Liver (tissue), 3 donors: Measurements from ENCODE around the gene MDM4.

ENCODE experiments used
- EGR1 ChIP-seq, 2 donors: IDR thresholded peaks; 2 replicates each; pipeline ENCODE4 v1.6.1; 2016 to 2018; ENCODE audit warnings: antibody characterized with exemption in 2 of 2, low read depth in 2 of 2
- FOXA1 ChIP-seq: IDR thresholded peaks from 2 replicates; pipeline ENCODE4 v1.6.1; 2016; ENCODE audit warnings: antibody characterized with exemption
- GABPA ChIP-seq, 2 donors: IDR thresholded peaks in 1 of 2; conservative IDR thresholded peaks in 1 of 2; 2 replicates each; pipeline ENCODE4 v1.6.1; 2016; ENCODE audit warnings: antibody characterized with exemption in 2 of 2, mild to moderate bottlenecking in 1 of 2, moderate library complexity in 1 of 2
- HNF4G ChIP-seq: IDR thresholded peaks from 2 replicates; pipeline ENCODE4 v1.6.1; 2016; ENCODE audit warnings: antibody characterized with exemption
- JUND ChIP-seq, 2 donors: IDR thresholded peaks; 2 replicates each; pipeline ENCODE4 v1.6.1; 2016; ENCODE audit warnings: antibody characterized with exemption in 2 of 2
- RAD21 ChIP-seq, 2 donors: IDR thresholded peaks; 2 replicates each; pipeline ENCODE4 v1.6.1; 2016; ENCODE audit warnings: antibody characterized with exemption in 2 of 2, mild to moderate bottlenecking in 2 of 2
- SP1 ChIP-seq: IDR thresholded peaks from 2 replicates; pipeline ENCODE4 v1.6.1; 2018; ENCODE audit warnings: antibody characterized with exemption, mild to moderate bottlenecking
- TAF1 ChIP-seq: conservative IDR thresholded peaks from 2 replicates; pipeline ENCODE4 v1.6.1; 2016; ENCODE audit warnings: antibody characterized with exemption, mild to moderate bottlenecking
- YY1 ChIP-seq: IDR thresholded peaks from 2 replicates; pipeline ENCODE4 v1.6.1; 2016; ENCODE audit warnings: antibody characterized with exemption, mild to moderate bottlenecking
- TF ChIP-seq, protein P1 (sequence below): fragments of 150-350 bp; IDR thresholded peaks from 2 replicates; pipeline ENCODE4 v1.5.1; 2017; ENCODE audit warnings: improper control_type of control experiment, low read depth, low read length; ENCODE audit not compliant: missing input control
- TF ChIP-seq, protein P2 (sequence below): IDR thresholded peaks from 2 replicates; pipeline ENCODE4 v1.6.1; 2016; ENCODE audit warnings: antibody characterized with exemption
- TF ChIP-seq, protein P3 (sequence below): IDR thresholded peaks from 2 replicates; pipeline ENCODE4 v1.6.1; 2016; ENCODE audit warnings: antibody characterized with exemption
- TF ChIP-seq, protein P4 (sequence below): IDR thresholded peaks from 2 replicates; pipeline ENCODE4 v1.6.1; 2016; ENCODE audit warnings: antibody characterized with exemption, mild to moderate bottlenecking
- donor health status: healthy.
- donor health status: healthy.

DNA sequence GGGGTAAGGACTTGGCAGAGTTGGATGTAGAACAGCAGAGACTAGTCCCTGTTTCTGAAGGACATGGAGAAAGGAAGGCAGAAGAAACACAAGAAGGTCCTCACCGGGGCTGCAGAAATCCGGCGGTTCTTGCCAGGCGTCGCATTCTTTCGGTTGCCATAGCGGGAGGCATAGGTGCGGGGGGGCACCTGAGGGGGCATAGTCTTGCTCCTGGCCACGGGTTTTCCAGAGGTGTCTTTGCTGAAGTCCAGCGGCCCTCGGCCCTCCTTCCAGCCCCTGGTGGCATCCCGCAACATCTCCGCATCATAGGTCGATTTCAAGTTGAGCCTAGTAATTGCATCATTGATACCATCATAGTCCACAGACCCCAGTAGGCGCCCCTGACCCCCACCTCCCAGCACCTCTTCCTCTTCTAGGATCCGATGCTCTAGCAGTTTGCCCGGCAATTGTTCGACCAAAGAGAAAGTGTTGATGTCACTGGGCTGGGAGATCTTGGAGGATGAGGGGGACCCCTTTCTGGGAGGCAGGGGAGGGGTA, 47.4 kb upstream of the MDM4 start:
- TF ChIP-seq SP1 (no peak), RAD21 (IDR thresholded peaks at IDR 0.05) (no peak), GABPA (IDR thresholded peaks at IDR 0.05 in 1 of 2, conservative IDR thresholded peaks at IDR 0.05 in 1 of 2) (no peak), JUND (IDR thresholded peaks at IDR 0.05) (no peak), HNF4G (no peak), FOXA1 (no peak), EGR1 (IDR thresholded peaks at IDR 0.05; ENCODE audit: low read depth in 2 of 2) (no peak), YY1 (no peak), TAF1 (no peak)
- TF ChIP-seq, protein P1, sequence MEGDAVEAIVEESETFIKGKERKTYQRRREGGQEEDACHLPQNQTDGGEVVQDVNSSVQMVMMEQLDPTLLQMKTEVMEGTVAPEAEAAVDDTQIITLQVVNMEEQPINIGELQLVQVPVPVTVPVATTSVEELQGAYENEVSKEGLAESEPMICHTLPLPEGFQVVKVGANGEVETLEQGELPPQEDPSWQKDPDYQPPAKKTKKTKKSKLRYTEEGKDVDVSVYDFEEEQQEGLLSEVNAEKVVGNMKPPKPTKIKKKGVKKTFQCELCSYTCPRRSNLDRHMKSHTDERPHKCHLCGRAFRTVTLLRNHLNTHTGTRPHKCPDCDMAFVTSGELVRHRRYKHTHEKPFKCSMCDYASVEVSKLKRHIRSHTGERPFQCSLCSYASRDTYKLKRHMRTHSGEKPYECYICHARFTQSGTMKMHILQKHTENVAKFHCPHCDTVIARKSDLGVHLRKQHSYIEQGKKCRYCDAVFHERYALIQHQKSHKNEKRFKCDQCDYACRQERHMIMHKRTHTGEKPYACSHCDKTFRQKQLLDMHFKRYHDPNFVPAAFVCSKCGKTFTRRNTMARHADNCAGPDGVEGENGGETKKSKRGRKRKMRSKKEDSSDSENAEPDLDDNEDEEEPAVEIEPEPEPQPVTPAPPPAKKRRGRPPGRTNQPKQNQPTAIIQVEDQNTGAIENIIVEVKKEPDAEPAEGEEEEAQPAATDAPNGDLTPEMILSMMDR, result no peak
- TF ChIP-seq, protein P2, sequence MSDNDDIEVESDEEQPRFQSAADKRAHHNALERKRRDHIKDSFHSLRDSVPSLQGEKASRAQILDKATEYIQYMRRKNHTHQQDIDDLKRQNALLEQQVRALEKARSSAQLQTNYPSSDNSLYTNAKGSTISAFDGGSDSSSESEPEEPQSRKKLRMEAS, result no peak
- TF ChIP-seq, protein P3, sequence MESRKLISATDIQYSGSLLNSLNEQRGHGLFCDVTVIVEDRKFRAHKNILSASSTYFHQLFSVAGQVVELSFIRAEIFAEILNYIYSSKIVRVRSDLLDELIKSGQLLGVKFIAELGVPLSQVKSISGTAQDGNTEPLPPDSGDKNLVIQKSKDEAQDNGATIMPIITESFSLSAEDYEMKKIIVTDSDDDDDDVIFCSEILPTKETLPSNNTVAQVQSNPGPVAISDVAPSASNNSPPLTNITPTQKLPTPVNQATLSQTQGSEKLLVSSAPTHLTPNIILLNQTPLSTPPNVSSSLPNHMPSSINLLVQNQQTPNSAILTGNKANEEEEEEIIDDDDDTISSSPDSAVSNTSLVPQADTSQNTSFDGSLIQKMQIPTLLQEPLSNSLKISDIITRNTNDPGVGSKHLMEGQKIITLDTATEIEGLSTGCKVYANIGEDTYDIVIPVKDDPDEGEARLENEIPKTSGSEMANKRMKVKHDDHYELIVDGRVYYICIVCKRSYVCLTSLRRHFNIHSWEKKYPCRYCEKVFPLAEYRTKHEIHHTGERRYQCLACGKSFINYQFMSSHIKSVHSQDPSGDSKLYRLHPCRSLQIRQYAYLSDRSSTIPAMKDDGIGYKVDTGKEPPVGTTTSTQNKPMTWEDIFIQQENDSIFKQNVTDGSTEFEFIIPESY, result no peak
- TF ChIP-seq, protein P4, sequence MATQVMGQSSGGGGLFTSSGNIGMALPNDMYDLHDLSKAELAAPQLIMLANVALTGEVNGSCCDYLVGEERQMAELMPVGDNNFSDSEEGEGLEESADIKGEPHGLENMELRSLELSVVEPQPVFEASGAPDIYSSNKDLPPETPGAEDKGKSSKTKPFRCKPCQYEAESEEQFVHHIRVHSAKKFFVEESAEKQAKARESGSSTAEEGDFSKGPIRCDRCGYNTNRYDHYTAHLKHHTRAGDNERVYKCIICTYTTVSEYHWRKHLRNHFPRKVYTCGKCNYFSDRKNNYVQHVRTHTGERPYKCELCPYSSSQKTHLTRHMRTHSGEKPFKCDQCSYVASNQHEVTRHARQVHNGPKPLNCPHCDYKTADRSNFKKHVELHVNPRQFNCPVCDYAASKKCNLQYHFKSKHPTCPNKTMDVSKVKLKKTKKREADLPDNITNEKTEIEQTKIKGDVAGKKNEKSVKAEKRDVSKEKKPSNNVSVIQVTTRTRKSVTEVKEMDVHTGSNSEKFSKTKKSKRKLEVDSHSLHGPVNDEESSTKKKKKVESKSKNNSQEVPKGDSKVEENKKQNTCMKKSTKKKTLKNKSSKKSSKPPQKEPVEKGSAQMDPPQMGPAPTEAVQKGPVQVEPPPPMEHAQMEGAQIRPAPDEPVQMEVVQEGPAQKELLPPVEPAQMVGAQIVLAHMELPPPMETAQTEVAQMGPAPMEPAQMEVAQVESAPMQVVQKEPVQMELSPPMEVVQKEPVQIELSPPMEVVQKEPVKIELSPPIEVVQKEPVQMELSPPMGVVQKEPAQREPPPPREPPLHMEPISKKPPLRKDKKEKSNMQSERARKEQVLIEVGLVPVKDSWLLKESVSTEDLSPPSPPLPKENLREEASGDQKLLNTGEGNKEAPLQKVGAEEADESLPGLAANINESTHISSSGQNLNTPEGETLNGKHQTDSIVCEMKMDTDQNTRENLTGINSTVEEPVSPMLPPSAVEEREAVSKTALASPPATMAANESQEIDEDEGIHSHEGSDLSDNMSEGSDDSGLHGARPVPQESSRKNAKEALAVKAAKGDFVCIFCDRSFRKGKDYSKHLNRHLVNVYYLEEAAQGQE, result no peak
